ENCODE results near the gene DBR1.

Gene DBR1

DNA sequence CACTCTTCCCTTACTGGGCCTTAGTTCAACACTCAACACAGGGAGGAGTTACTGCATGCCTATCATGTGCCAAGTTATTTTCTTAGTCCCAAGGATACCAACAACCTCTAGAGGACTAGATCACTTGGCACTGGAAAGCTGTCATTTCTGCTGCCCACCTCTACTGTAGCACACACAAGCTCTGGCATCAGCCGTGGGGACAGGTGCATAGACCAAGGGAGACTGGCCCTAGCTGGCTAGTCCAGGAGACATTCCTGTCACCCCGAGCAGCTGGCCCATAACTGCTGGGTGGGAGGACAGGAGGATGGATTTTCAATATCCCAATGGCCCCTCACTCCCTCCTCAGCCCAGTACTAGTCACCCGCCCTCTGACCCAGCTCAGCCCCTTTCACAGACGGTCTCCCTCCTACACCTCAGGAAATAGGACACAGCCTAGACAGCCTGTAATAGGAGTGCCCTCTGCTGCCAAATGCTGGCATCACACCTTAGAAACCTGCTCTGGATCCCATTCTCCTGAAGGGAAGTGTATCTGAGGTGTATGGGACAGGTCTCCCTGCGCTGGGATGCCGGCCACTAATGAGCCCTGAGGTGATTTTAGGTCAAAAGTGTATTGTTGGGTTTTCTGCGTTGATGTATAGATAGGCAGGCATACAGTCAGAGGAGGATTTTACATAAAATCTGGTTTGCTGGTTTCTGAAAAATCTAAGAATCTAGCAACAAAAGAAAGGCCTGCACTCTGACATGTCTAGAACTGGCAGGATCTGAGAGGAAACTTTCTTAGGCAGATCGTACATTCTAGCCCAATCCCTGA, 55.9 kb downstream of the DBR1 start:
- DNase-seq, result no peak

DNA sequence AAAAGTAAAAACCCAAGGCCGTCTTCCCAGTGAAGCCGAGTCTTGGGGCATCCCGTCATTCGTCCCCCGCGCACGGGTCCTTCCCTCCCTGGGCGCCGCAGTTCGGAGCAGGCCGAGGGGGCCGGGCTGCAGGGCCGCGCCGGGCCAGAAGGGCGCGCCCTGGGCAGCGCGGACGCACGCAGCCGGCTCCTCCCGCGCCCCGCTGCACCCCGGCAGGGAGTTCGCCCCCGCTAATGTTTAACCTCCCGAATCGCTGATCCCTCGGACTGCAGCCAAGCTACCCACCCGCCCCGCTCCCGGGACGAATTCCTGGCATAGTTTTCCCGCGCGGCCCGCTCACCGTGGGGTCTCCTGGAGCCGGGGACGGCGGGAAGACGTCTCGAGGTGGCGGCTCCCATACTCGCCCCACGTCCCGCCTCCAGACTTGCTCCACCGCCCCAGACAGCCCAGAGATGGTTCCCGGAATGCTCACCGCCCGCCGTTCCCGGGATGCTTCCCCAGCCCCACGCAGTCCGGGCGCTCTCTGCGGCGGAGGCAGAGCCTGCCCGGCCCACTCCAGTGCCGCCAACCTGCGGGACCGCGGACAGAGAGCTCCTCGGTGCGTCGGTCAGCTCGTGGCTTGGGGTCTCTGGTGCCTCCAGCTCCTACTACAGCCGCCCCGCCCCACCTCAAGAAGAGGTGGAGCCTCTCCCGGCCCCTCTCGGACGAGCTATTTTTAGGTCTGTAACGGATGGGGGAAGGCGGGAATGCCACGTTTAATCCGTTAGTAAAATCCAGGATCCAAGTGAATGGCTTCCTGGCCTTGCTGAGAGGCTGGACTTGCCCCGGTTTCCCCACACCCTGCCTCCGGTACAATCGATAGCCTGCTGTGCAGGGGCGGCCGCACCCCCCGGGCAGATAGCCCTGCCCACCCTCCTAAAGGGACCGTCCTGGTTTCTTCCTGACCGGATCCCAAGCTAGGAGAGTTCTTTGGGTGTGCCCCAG, 59.4 kb downstream of the DBR1 start, which contains the start of gene DZIP1L:
TSS of gene DZIP1L (minus strand) at position 621 of the 984 bp plus-strand sequence. CDS start 11,637 bp downstream, outside the sequence.
- DNase-seq, result no peak

GRCh38 chr3:138114431-138114918, 60.2 kb downstream of the DBR1 start:
- DNase-seq, result no peak

GRCh38 chr3:138113326-138113725, 61.4 kb downstream of the DBR1 start:
- DNase-seq, result no peak

DNA sequence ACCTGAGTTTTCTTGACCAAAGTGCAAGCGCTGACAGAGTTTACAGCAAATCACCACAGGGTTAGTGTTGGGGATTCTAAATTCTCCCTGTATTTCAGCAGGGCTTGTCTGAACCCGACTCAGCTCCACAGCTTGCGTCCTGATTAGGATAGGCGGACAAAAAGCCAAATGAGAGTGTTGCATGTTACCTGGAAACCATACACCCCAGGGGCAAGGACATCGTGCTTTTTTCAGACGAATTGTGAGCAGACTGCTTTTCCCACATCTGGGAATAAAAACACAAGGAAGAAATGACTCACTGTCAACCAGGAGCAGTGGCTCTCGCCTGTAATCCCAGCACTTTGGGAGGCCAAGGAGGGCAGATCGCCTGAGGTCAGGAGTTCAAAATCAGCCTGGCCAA, 62.4 kb downstream of the DBR1 start:
- DNase-seq, result no peak

All from effector CD4-positive, alpha-beta T cell (primary cell).